ENCODE results near the gene RERE. TPM values are rescaled to one million over a fixed set of nuclear protein-coding genes. Genes with fewer than 3 reads are reported as not detected.

Gene RERE
- total and polyA plus RNA-seq, 12 donors = 33.4 to 146 (median 72.7) TPM

DNA sequence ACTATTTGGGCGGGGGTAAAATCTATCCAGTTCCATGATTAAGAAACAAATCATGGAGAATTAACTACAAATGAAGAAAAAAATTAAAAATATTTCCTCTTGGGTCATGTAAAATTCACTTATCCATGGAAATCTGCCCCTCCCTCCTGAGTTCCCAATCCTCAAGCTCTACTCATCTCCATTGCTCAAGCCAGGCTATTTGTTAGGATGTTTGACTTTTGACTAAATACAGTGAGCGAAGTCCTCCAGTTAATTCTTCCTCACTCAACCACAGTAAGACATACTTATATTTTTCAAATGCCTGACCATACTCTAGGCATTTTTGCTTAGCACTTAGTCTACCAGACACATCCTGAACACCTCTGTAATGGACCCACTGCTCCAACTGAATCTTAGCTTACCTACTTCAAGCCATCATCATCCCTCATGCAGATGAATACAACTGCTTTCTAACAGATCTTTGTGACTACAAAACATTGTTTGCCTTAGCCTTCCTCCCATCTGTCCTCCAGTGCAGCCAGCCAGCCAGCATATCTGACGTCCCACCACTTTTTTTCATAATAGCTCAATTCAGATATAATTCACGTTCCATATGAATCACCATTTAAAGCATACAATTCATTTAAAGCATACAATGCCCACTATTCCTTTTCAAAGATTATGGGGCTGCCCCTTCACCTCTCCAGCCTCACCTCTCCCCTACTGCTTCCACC is 154.2 kb downstream of the RERE start:
- H3K4me3 ChIP-seq = no peak overlapping the region
- DNase-seq = no peak
- H3K36me3 ChIP-seq (replicated peaks in 1 of 2) = no peaks in the 10 kb centered on the region
- H3K9me3 ChIP-seq (replicated peaks in 1 of 3) = no peaks in the 10 kb centered on the region
- H3K27ac ChIP-seq = peak overlapping the region in 2 of 5 donors; percentile 13 to 64
- 93 to 94% (median 94%) methylated on average over 4 of the region's 4 CpGs for WGBS, 4 donors
- peaks cover 37 to 84% of the 10 kb centered on the region in 2 donors for H3K4me1 ChIP-seq (replicated peaks in 1 of 2)
- no peaks in the 10 kb centered on the region for H3K27me3 ChIP-seq
- intact Hi-C loops (cut with DNase I) = no loop called here
- TF ChIP-seq POLR2A (IDR thresholded peaks at IDR 0.05) = no peak

DNA sequence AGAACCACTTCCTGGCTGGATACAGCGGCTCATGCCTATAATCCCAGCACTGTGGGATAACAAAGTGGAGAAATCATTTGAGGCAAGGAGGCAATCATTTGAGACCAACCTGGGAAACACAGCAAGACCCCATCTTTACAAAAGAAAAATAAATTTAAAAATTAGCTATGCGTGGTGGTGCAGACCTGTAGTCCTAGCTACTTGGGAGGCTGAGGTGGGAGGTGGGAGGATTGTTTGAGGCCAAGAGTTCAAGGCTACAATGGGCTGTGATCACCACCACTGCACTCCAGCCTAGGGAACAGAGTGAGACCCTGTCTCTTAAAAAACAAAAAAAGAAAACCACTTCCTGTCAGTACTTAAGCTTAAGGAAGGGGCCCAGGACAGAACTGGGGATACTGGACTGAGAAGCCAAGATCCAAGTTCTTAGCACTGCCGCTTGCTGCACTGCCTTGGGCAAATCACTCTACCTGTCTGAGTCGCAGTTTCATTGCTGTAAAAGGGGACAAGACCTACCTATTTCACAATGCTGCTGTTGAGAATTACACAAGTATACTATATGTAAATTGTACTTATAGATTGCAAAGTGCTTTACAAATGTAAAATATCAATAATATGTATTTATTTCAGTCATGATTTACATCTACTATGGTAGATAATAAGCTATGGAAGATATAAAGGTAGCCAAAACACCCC is 154.9 kb downstream of the RERE start:
- WGBS, 4 donors = 90 to 96% (median 95%) methylated on average over 4 of the region's 4 CpGs
- DNase-seq = no peak
- intact Hi-C loops (cut with DNase I) = no loop called here
- Histone ChIP-seq H3K4me3 (no peak overlapping the region), H3K27ac (peak overlapping the region in 4 of 5 donors; percentile 48 to 82 (median 80)), H3K4me1 (replicated peaks in 1 of 2) (peaks cover 31 to 76% of the 10 kb centered on the region in 2 donors), H3K36me3 (replicated peaks in 1 of 2) (no peaks in the 10 kb centered on the region), H3K9me3 (replicated peaks in 1 of 3) (no peaks in the 10 kb centered on the region), H3K27me3 (no peaks in the 10 kb centered on the region)
- TF ChIP-seq POLR2A (IDR thresholded peaks at IDR 0.05) = no peak
- TF ChIP-seq, protein P1, sequence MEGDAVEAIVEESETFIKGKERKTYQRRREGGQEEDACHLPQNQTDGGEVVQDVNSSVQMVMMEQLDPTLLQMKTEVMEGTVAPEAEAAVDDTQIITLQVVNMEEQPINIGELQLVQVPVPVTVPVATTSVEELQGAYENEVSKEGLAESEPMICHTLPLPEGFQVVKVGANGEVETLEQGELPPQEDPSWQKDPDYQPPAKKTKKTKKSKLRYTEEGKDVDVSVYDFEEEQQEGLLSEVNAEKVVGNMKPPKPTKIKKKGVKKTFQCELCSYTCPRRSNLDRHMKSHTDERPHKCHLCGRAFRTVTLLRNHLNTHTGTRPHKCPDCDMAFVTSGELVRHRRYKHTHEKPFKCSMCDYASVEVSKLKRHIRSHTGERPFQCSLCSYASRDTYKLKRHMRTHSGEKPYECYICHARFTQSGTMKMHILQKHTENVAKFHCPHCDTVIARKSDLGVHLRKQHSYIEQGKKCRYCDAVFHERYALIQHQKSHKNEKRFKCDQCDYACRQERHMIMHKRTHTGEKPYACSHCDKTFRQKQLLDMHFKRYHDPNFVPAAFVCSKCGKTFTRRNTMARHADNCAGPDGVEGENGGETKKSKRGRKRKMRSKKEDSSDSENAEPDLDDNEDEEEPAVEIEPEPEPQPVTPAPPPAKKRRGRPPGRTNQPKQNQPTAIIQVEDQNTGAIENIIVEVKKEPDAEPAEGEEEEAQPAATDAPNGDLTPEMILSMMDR (IDR thresholded peaks at IDR 0.05) = no peak

DNA sequence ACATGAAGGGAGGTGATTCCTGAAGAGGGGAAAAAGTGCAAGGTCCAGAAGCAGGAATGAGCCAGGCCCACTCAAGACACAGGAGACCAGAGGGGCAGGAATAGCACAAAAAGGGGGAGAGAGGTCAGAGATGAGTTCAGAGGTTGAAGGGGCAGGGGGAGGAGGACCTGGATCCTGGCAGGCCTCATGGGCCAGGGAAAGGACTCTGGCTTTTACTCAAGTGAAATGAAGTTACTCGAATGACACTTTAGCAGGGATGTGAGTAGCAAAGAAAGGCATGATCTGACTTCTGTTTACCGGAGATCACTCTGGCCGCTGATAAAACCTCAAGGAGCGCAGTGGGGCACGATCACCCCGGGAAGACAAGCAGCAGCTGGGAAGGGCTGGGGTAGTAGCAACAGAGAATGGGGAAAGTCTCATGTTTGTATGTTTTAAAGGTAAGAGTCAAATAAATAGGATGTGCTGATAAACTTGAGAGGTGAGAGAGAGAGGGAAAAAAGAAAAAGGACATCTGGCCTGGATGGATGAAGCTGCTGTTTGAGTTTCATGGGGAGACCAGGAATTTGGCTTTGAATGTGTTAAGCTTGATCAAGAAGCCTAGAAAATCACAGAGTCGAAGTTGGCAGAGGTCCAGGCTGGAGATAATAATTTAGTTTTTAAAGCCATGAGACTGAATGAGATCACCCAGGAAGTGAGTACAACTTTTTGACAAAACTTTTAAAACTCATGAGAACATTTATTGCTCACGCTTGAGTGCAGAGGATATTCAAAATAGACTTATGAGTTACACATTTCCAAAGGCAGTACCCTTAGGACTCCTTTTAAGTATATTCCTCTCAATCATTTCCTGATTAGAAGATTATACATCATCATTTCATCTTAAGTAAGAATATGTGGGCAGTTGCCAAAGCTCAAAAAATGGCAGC is 156.0 kb downstream of the RERE start:
- intact Hi-C loops (cut with DNase I) = no loop called here
- no peak overlapping the region for H3K4me3 ChIP-seq

DNA sequence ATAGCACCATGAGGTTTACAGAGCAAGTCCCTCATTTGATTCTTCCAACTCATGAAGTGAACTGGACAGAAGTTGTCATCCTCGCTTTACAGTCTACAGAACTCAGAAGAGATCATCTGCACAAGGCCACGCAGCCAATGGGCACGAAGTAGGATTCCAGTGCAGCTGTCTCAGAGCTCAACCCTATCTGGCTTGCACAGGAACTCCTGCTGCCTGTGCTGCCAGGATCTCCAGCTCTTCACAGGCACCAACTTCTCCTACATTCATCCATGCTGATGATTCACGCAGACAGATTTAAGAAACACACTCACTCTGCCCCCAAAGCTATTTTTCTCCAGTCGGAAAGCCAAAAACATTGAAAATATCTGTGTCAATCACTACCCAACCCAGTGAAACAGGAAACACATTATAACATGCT is 157.0 kb downstream of the RERE start:
- WGBS, 4 donors = 8 to 17% (median 11%) methylated on average over 5 of the region's 5 CpGs

More for the DNA sequence above, 156.0 kb downstream of the RERE start:
- H3K27me3 ChIP-seq = no peaks in the 10 kb centered on the region
- no peaks in the 10 kb centered on the region for H3K9me3 ChIP-seq (replicated peaks in 1 of 3)
- WGBS, 4 donors = 29 to 38% (median 34%) methylated on average over 8 of the region's 8 CpGs
- H3K4me1 ChIP-seq (replicated peaks in 1 of 2) = peaks cover 31 to 66% of the 10 kb centered on the region in 2 donors
- DNase-seq = peak; percentile 59 to 85 (median 83)
- H3K27ac ChIP-seq = peak overlapping the region in 4 of 5 donors; percentile 48 to 82 (median 80)
- no peak for TF ChIP-seq POLR2A (IDR thresholded peaks at IDR 0.05)
- no peaks in the 10 kb centered on the region for H3K36me3 ChIP-seq (replicated peaks in 1 of 2)

More for the DNA sequence above, 157.0 kb downstream of the RERE start:
- Histone ChIP-seq H3K27ac (peak overlapping the region in 4 of 5 donors; percentile 17 to 82 (median 80)), H3K36me3 (replicated peaks in 1 of 2) (no peaks in the 10 kb centered on the region), H3K27me3 (no peaks in the 10 kb centered on the region), H3K4me1 (replicated peaks in 1 of 2) (peaks cover 31 to 55% of the 10 kb centered on the region in 2 donors), H3K4me3 (no peak overlapping the region), H3K9me3 (replicated peaks in 1 of 3) (no peaks in the 10 kb centered on the region)
- intact Hi-C loops (cut with DNase I) = no loop called here
- TF ChIP-seq, protein P1 (IDR thresholded peaks at IDR 0.05) = no peak
- peak in 1 of 2 donors; percentile 39 for TF ChIP-seq POLR2A (IDR thresholded peaks at IDR 0.05)
- peak; percentile 38 to 82 (median 71) for DNase-seq

Data from adrenal gland (tissue), 12 donors.